Ovary (tissue), 3 donors: ENCODE measurements around the gene CMBL.

ENCODE experiments used
- POLR2A ChIP-seq: fragments of 450-650 bp; IDR thresholded peaks from one replicate; pipeline ENCODE4 v1.6.1; 2017; ENCODE audit warnings: antibody characterized with exemption, mild to moderate bottlenecking, moderate library complexity
- TF ChIP-seq, protein P1 (sequence below), 3 donors: fragments of 450-650 bp in 2 of 3; fragments of 200-600 bp in 1 of 3; IDR thresholded peaks; one replicate each; pipeline versions ENCODE4 v1.5.1 to v1.8.0; 2016 to 2022; ENCODE audit warnings: antibody characterized with exemption in 3 of 3, mild to moderate bottlenecking in 1 of 3
- donor health status: DM: no; HTN: no; CAD: no.

DNA sequence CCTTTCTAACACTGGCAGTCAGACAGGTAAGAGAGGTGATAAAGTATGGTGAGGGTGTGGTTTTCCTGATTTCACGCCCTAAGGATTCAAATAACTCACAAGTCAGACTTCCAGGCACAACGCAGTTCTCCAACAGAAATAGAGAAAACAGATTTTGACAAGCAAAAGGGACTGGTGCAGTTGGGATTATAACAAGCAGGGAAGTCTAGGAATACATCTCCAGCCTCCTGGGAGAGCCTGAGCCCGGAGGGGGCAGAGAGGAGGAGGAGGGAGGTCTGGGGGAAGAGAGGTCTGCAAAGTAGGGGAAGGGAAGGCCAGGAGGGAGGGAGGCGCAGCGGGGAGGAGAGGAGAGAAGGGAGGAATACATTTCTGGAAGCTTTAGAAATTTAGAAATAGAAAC, 1.6 kb downstream of the CMBL start:
- TF ChIP-seq, protein P1, sequence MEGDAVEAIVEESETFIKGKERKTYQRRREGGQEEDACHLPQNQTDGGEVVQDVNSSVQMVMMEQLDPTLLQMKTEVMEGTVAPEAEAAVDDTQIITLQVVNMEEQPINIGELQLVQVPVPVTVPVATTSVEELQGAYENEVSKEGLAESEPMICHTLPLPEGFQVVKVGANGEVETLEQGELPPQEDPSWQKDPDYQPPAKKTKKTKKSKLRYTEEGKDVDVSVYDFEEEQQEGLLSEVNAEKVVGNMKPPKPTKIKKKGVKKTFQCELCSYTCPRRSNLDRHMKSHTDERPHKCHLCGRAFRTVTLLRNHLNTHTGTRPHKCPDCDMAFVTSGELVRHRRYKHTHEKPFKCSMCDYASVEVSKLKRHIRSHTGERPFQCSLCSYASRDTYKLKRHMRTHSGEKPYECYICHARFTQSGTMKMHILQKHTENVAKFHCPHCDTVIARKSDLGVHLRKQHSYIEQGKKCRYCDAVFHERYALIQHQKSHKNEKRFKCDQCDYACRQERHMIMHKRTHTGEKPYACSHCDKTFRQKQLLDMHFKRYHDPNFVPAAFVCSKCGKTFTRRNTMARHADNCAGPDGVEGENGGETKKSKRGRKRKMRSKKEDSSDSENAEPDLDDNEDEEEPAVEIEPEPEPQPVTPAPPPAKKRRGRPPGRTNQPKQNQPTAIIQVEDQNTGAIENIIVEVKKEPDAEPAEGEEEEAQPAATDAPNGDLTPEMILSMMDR (IDR thresholded peaks at IDR 0.05), result no peak
- TF ChIP-seq POLR2A, result no peak
